GM19099 (cell line): Measurements from ENCODE around the gene GGA3.

Experiments used
- POLR2A ChIP-seq: IDR thresholded peaks from 3 replicates; pipeline ENCODE4 v1.6.1; 2011; ENCODE audit warnings: low read depth; ENCODE audit not compliant: insufficient read length; ENCODE audit errors: extremely low read depth

Gene GGA3

DNA sequence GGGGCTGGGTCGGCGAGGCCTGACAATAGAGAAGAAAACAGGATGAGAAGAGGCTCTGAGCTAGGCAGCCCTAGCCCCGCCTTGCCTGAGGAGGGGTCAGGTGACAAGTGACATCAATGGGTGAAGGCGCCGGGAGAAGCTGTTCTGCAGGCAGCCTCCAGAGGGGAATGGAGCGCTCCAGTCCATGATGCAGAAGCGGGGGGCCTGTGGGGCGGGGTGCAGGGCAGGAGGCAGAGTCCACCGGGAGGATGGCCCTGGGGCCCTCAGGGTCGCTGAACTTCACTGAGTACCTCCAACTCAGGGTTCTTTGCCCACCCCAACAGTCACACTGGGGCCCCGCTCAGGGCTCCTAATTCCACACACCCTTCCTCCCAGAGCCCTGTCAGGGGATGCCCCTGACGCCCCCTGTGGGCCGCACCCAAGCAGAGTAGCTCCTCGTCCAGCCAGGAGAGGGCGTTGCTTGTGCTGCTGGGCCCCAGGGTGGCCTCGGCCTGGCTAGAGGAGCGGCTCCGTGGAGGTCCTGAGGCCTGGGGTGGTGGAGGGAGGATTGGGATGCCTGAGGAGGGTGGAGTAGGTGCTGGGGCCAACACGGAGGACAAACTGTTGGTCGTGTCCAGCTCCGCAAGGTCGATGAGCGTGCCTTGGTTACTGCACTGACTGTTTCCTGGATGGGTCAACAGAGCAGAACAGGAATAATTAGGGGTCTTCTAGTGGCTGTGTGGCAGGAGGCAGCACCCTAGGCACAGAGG lies 20.8 kb downstream of the GGA3 start:
- TF ChIP-seq POLR2A: no peak

DNA sequence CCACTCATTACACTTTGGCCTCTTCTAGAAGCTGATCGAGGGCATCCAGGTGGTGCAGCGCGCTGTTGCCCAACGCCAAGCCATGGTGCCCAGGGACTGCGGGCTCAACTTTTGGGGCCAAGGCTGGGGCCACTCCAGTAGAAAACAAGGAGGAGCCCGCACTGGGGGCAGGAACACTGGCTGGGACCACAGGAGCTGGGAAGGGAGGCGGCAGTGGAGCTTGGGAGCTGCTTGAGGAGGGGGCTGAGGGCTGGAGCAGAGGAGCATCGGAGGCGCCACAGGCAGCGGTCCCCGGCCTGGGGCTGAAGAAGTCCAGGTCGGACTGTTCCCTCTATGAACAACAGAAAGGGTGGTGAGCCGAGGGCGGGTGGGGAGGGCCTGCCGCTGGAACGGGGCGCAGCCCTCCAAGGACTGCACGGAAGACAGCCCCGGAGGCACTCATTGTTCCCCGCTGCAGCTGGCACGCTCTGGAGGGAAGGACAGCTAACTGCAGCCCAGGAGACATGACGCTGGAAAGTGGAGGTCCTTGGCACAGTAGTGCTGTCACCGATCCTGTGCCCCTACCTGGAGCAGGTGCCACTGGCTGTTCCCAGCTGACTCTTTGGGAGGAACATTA lies 21.5 kb downstream of the GGA3 start:
- TF ChIP-seq POLR2A: no peak

DNA sequence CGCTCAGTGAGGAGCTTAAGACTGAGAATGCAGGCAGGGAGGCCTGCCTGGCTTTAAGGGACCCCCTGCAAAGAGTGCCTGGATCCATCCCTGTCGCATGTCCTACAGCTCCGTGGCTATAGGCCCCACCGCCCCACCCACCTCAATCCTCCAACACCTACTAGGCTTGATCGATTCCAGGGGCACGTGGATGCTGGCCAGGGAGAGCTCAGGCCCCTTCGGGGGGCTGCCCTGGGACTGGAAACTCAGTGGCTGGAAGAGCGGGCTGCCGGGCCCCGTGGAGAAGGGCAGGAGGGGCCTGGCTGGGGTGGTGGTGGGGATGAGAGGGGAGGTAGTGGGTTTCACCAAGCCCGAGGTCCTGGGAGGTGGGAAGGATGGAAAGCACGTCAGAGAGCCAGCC lies 22.2 kb downstream of the GGA3 start:
- TF ChIP-seq POLR2A: no peak

DNA sequence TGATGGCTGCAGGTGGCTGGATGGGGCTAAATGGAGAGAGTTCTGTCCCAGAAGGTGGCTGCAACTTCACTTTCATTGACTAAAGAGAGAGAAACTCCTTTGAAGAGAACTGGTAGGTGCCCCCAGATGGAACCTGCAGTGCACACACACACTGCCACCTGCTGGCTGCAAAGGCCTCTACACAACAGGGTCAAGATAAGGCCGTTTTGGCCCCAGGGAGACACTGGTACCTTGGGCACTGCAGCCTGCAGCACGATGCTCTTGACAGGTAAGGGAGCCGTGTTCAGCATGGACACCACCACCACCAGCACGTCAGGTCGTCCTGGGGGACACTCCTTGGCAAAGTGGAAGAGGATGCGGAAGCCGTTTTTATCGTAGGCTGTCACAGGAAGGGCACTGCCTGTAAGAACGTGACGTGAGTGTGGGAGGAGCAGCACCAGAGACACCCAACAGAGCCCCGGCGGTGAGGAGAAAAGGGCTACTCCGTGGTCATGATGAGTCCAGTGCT lies 22.7 kb downstream of the GGA3 start:
- TF ChIP-seq POLR2A: no peak

DNA sequence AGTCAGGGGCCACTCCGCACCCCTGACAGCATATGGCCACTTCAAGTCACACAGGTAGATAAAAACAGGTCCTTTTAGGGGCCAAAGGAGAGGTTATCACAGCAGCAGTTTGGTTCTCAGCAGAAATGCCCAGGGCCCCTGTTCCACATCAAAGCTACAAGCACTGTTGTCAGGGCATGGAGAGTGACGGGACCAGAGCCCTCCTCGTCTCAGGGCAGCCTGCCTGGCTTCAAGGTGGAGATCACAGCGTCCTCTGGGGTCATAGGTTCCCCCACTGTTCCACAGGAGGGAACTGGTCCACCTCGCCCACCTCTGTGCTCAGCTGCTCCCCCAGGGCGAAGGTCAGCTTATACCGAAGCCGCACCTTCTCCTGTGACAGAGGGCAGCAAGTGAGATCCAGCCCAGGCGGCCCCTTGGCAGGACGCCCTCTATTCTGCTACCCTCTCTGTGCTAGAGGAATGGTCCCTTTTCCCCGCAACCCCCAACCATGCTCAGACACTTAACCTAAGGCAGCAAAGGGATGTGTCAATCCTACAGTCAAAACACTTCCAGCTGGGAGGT lies 23.3 kb downstream of the GGA3 start:
- no peak for TF ChIP-seq POLR2A

DNA sequence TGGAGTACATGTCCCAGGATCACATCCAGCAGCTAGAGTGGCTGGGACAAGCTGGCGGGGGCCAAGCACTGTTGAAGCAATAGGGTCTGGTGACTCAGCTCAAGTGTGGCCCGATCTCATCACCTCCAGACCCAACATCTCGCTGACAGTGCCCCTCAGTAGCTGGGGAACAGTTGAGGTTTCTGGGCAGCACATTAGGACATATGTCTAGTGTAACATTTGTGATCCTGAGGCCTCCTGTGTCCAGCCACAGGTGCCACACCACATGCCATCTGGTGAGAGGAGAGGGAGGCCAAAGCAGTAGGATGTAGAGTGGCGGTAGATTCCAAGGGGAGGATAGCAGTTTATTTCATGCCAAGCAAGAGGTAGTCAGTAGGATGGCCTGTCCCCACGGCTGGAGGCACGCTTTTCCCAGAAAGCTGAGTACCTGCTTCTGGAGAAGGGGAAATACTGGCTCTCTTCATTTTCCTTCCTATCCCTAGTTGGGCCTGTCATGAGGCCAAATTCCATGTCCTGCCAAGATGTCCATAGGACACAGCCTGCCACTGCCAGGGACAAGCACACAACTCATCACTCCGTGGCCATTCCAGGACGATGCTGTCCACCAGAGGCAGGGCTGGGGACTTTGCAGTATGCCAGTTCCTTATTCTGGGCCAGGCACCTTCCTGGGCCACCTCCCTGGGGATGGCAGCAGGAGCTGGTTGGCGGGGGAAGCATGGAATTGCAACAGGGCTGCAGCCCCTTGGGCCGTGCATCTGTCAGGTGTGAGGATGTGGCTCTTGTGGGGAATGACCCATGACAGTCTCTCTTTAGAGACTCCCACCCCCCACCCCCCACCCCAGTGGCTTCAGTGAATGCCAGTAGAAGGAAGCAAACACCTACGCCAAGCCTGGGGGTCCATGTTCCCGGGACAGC lies 24.0 kb downstream of the GGA3 start:
- no peak for TF ChIP-seq POLR2A

DNA sequence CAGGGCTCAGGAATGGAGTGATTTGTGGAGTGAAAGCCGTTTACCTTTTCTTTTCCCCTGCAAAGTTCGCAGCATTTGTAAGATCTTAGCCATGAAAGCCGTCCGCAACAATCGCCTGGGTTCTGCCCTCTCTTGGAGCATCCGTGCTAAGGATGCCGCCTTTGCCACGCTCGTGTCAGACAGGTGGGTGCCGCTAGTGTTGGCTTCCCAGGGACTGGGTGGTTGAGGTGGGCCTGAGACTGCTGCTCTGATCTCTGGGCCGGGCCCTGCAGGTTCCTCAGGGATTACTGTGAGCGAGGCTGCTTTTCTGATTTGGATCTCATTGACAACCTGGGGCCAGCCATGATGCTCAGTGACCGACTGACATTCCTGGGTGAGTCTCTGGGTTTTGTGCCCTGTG lies 28.6 kb downstream of the GGA3 start:
- no peak for TF ChIP-seq POLR2A

DNA sequence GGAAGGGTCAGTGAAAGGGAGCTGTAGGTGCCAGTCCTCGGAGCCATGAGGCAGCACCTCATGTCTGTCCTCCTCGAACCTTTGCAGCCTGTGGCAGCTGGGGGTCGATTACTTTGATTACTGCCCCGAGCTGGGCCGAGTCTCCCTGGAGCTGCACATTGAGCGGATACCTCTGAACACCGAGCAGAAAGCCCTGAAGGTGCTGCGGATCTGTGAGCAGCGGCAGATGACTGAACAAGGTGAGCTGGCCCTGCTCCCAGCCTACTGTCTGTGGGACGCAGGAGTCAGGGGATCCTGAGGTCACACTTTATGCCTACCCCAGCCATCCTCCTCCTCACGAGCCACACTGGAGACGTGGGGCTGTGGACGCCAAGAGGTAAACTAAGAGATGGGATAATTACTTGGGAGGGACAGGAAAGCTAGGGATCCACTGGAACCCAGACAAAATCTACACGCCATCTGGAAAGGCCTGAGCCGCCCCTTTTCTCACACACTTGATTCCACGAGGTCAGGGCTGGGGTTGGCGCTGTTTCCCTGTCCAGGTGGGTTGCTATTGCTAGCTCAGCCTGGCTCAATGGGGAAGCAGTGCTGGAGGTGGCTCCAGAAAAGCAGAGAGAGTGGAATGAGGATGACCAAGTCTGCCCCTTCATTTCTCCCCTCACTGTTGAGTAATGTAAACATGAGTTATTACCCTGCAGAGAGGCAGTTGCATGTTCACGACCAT lies 29.5 kb downstream of the GGA3 start:
- TF ChIP-seq POLR2A: no peak

DNA sequence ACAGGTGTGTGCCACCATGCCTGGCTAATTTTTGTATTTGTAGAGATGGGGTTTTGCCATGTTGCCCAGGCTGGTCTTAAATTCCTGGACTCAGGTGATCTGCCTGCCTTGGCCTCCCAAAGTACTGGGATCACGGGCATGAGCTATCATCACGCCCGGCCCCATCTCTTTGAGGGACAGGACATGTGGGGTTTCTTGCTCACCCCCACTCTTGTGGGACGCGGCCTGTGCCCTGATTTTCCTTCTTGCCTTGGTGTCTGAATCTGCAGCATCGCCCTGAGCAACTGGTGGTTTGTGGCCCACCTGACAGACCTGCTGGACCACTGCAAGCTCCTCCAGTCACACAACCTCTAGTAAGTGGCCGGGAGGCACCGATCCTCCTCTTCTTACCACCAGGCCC lies 30.3 kb downstream of the GGA3 start:
- TF ChIP-seq POLR2A: no peak

DNA sequence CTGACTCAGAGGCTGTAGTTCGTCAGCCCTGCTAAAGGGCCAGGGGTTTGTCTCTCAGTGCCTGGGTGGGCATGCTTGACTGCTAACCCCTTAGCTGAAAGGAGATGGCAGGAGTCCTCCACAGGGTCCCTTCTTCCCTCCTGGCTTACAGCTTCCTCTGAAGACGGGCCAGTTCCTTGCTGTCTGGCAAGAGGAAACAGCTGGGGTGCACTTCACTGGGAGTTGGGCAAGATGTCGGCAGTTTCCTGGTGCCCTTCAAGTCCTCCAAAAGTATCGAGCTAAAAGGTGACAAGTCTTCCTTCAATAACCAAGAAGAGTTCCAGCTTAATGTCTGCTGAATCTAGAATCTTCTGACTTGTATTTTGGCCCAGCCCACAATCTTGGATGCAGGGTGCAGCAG lies 32.6 kb downstream of the GGA3 start:
- TF ChIP-seq POLR2A: no peak

DNA sequence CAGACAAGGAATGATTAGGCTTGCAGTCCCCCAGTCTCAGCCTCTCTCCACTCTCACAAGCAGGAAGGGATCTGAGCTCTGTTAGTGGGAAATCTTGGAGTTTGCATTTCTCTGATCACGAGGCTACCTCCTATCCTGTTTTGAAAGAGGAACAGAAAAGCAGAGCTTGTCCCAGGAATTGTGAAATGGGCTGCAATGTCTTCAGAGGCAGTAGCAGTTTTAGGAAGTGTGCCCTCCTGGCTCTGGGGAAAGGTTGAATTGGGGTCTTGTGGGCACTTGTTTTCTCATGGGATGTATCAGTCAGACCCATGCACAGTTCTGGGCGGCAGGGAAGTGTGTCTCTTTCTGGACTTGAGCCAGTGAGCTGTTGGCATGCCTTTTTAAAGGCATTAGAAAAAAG lies 33.1 kb downstream of the GGA3 start:
- TF ChIP-seq POLR2A: no peak

DNA sequence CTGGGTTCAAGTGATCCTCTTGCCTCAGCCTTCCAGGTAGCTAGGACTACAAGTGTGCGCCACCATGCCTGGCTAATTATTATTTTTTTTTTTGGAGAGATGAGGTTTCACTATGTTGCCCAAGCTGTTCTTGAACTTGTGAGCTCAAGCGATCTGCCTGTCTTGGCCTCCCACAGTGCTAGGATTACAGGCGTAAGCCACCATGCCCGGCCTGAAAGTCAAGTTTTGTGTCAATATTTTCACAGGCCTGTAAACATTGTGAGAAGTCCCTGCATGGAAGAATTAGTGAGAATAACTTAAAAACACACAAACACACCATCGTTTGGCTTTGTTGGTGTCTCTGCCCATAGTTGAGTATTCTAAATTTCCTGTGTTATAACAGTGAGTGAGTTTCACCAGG lies 33.7 kb downstream of the GGA3 start:
- TF ChIP-seq POLR2A: no peak

DNA sequence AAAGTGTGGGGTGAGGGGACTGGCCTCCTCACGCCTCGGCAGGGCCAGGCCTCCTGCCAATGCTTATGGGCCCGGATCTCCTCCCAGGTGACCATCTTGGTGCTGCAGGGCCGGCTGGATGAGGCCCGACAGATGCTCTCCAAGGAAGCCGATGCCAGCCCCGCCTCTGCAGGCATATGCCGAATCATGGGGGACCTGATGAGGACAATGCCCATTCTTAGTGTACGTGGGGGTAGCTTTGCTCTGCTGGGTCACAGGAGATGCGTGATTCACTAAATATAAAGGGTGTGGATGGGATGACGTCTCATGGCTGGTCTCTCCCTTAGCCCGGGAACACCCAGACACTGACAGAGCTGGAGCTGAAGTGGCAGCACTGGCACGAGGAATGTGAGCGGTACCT lies 36.4 kb downstream of the GGA3 start:
- TF ChIP-seq POLR2A: no peak

DNA sequence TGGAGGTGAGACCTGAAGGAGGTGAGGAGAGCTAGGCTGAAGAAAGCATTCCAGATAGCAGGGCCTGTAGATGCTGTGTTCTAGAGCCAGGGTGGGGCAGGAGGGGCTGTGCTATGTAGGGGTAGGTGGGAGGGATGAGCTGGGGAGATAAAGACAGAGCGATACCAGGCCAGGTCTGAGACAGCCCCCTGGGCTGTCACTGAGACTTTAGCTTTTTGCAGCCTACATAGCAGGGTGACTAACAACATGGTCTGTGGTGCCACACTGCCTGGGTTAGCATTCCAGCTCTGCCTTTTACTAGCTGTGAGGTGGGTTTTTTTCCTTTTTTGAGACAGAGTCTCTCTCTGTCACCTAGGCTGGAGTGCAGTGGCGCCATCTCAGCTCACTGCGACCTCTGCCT lies 41.6 kb downstream of the GGA3 start:
- TF ChIP-seq POLR2A: no peak

DNA sequence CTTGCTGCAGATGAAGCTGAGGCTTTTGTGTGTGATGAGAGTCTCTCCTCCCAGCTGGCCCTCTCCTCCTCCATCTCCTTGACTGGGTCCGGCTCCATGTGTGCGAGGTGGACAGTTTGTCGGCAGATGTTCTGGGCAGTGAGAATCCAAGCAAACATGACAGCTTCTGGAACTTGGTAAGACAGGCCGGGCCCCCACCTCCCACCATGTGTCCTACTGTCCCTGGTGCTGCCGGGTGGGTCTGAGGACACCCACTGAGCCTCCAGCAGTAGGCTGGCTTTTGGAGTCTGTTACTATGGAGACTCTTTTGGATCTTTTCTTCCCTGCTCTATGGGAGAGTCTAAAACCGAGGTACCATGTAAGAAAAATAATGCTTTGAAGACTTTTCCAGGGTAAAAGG lies 43.3 kb downstream of the GGA3 start:
- TF ChIP-seq POLR2A: no peak

DNA sequence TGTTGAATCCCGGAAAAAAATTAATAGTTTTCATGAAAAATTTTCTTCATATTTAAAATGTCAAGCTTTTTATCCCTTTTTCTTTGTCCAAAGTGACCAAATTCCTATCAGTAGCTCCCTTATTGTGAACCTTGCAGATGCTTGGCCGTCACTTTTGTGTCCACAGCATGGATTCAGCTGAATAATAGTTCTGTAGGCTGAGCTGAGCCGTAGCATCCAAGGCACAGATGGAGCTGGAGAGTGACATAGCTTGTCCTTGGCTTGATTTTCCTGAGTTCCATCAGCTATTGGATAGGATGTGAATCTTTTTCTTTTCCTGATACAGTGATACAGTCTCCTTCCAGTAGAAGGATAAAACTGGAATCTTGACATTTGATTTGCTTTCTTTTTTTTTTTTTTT lies 52.3 kb downstream of the GGA3 start:
- TF ChIP-seq POLR2A: no peak
